Panc1 (cell line): ENCODE measurements around the gene KRTAP3-1.

Experiments
- CTCF ChIP-seq: fragments of 450-650 bp; IDR thresholded peaks from 2 replicates; pipeline ENCODE4 v1.5.1; 2017; ENCODE audit warnings: mild to moderate bottlenecking
- POLR2AphosphoS5 ChIP-seq: IDR thresholded peaks from 2 replicates; pipeline ENCODE4 v1.6.1; 2012; ENCODE audit warnings: mild to moderate bottlenecking, low read depth, low read length, moderate library complexity

GRCh38 chr17:40975516-40975915 is 33.4 kb downstream of the KRTAP3-1 start:
- TF ChIP-seq CTCF, result no peak
- TF ChIP-seq POLR2AphosphoS5, result no peak
